GM23338 (cell line): ENCODE measurements around the gene OTOS. TPM values are rescaled to one million over a fixed set of nuclear protein-coding genes. Genes with fewer than 3 reads are reported as not detected.

Source experiments
- ATAC-seq: fragments of 200-7000 bp; cut with Tn5 transposase; 3 replicates; pipeline ENCODE4 v1.9.1; 2020
- DNase-seq: peaks from one replicate; pipeline ENCODE4 v3.0.0-alpha.2; 2015; ENCODE audit warnings: low spot score
- H2AFZ ChIP-seq: fragments of 200-600 bp; sonication (generic); 2 replicates; pipeline ENCODE4 v1.8.0; 2016; ENCODE audit warnings: antibody characterized with exemption, mild to moderate bottlenecking, moderate library complexity
- H3F3A ChIP-seq: fragments of 200-600 bp; sonication (generic); replicated peaks from 2 replicates; pipeline ENCODE4 v1.8.0; 2017; ENCODE audit warnings: antibody characterized with exemption, mixed run types, low read depth
- H3K27ac ChIP-seq: fragments of 200-600 bp; sonication (generic); 2 replicates; pipeline ENCODE4 v1.6.1; 2016; ENCODE audit warnings: low read depth
- H3K27me3 ChIP-seq: fragments of 200-600 bp; sonication (generic); 2 replicates; pipeline ENCODE4 v1.8.0; 2016; ENCODE audit warnings: mild to moderate bottlenecking, mixed run types, moderate library complexity; ENCODE audit not compliant: insufficient read depth
- H3K36me3 ChIP-seq: fragments of 200-600 bp; sonication (generic); 2 replicates; pipeline ENCODE4 v1.8.0; 2016; ENCODE audit warnings: mild to moderate bottlenecking; ENCODE audit not compliant: insufficient read depth
- H3K4me1 ChIP-seq: fragments of 200-600 bp; sonication (generic); 2 replicates; pipeline ENCODE4 v1.8.0; 2016; ENCODE audit warnings: mild to moderate bottlenecking, moderate library complexity; ENCODE audit not compliant: insufficient read depth
- H3K4me2 ChIP-seq: fragments of 200-600 bp; sonication (generic); 2 replicates; pipeline ENCODE4 v1.7.1; 2017; ENCODE audit warnings: mixed run types
- H3K4me3 ChIP-seq: fragments of 200-600 bp; sonication (generic); 2 replicates; pipeline ENCODE4 v1.6.1; 2016; ENCODE audit warnings: mixed run types
- H3K79me2 ChIP-seq: fragments of 200-600 bp; sonication (generic); replicated peaks from 2 replicates; pipeline ENCODE4 v1.8.0; 2017; ENCODE audit warnings: mild to moderate bottlenecking; ENCODE audit not compliant: insufficient read depth
- H3K9me2 ChIP-seq: fragments of 200-600 bp; sonication (generic); 2 replicates; pipeline ENCODE4 v1.8.0; 2017; ENCODE audit not compliant: insufficient read depth
- H4K20me1 ChIP-seq: fragments of 200-600 bp; sonication (generic); replicated peaks from 2 replicates; pipeline ENCODE4 v1.8.0; 2017; ENCODE audit warnings: mild to moderate bottlenecking; ENCODE audit not compliant: insufficient read depth
- H3K27ac Mint-ChIP-seq: 2 replicates; pipeline ENCODE4 v1.8.0; 2020; ENCODE audit warnings: inconsistent platforms, mild to moderate bottlenecking, moderate library complexity, mixed read lengths
- H3K27me3 Mint-ChIP-seq: 3 replicates; pipeline ENCODE4 v1.8.0; 2022; ENCODE audit warnings: low read depth, mild to moderate bottlenecking, moderate library complexity, mixed read lengths, inconsistent platforms; ENCODE audit not compliant: insufficient read depth, poor library complexity
- H3K36me3 Mint-ChIP-seq: 3 replicates; pipeline ENCODE4 v1.8.0; 2021; ENCODE audit warnings: low read depth, mild to moderate bottlenecking, inconsistent platforms, moderate library complexity, mixed read lengths
- H3K4me1 Mint-ChIP-seq: 3 replicates; pipeline ENCODE4 v1.8.0; 2020; ENCODE audit warnings: mild to moderate bottlenecking, inconsistent platforms, mixed read lengths
- H3K4me3 Mint-ChIP-seq: 3 replicates; pipeline ENCODE4 v1.8.0; 2021; ENCODE audit warnings: moderate library complexity, mild to moderate bottlenecking, inconsistent platforms, mixed read lengths
- H3K9me3 Mint-ChIP-seq: 3 replicates; pipeline ENCODE4 v1.8.0; 2020; ENCODE audit warnings: moderate library complexity, mild to moderate bottlenecking, inconsistent platforms, mixed read lengths
- CTCF ChIP-seq, 2 experiments: fragments of 200-600 bp in 1 of 2; sonication (generic) in 1 of 2; conservative IDR thresholded peaks; 2 replicates each; pipeline versions ENCODE4 v1.5.1 to v1.6.1; 2016 to 2017; ENCODE audit warnings: antibody characterized with exemption in 2 of 2, low read depth in 2 of 2, mild to moderate bottlenecking in 2 of 2, moderate library complexity in 1 of 2
- ETS1 ChIP-seq: IDR thresholded peaks from 2 replicates; pipeline ENCODE4 v1.6.1; 2016; ENCODE audit warnings: antibody characterized with exemption
- EZH2 ChIP-seq: fragments of 200-600 bp; sonication (generic); IDR thresholded peaks from one replicate; pipeline ENCODE4 v1.8.0; 2017; ENCODE audit warnings: antibody characterized with exemption, mild to moderate bottlenecking, low read depth; ENCODE audit not compliant: unreplicated experiment
- STAT1 ChIP-seq: IDR thresholded peaks from one replicate; pipeline ENCODE4 v1.6.1; 2016; ENCODE audit warnings: antibody characterized with exemption; ENCODE audit not compliant: unreplicated experiment
- ZNF114 ChIP-seq: fragments of 250-450 bp; sonication (Bioruptor Pico); IDR thresholded peaks from 2 replicates; pipeline ENCODE4 v1.5.0; 2020; ENCODE audit warnings: mild to moderate bottlenecking, moderate library complexity
- polyA plus RNA-seq: library from polyadenylated mRNA; unstranded; fragments of >200 nt; fragmentation: Nextera tagmentation; extraction: Ambion mirVana; gene quantifications from 2 replicates; pipeline ENCODE4 v1.2.1, GENCODE V29; 2016
- total RNA-seq: library from RNA; depleted of rRNA; stranded (reverse); fragments of >200 nt; shearing (Covaris generic); gene quantifications from 2 replicates; pipeline ENCODE4 v1.2.3, GENCODE V29; 2014
- TF ChIP-seq, protein P1 (sequence below): fragments of 250-450 bp; sonication (Bioruptor Pico); IDR thresholded peaks from 2 replicates; pipeline ENCODE4 v1.5.0; 2020; ENCODE audit warnings: mild to moderate bottlenecking, moderate library complexity

The OTOS gene
- total and polyA plus RNA-seq, 2 experiments from 2014 or later: 0.40 TPM; not detected in 1

- peak overlapping the region; percentile 81 for H3K4me2 ChIP-seq
- ATAC-seq (peak; percentile 93), DNase-seq (peak; percentile 76)
- peak overlapping the region; percentile 97 for H2AFZ ChIP-seq
- no peaks in the 10 kb centered on the region for H4K20me1 ChIP-seq
- Mint-ChIP-seq H3K9me3 (peaks cover 6% of the 10 kb centered on the region; the same call in 1 of the 3 replicates), H3K36me3 (no peaks in the 10 kb centered on the region), H3K27ac (no peak overlapping the region), H3K4me1 (peaks cover 11% of the 10 kb centered on the region), H3K4me3 (peak overlapping the region; percentile 75), H3K27me3 (peaks cover 10% of the 10 kb centered on the region)
- H3F3A ChIP-seq: no peaks in the 10 kb centered on the region
- TF ChIP-seq ETS1: no peak
- no peak for TF ChIP-seq CTCF (conservative IDR thresholded peaks at IDR 0.05; ENCODE audit: low read depth in 2 of 2)
- TF ChIP-seq STAT1: no peak
- TF ChIP-seq, protein P1, sequence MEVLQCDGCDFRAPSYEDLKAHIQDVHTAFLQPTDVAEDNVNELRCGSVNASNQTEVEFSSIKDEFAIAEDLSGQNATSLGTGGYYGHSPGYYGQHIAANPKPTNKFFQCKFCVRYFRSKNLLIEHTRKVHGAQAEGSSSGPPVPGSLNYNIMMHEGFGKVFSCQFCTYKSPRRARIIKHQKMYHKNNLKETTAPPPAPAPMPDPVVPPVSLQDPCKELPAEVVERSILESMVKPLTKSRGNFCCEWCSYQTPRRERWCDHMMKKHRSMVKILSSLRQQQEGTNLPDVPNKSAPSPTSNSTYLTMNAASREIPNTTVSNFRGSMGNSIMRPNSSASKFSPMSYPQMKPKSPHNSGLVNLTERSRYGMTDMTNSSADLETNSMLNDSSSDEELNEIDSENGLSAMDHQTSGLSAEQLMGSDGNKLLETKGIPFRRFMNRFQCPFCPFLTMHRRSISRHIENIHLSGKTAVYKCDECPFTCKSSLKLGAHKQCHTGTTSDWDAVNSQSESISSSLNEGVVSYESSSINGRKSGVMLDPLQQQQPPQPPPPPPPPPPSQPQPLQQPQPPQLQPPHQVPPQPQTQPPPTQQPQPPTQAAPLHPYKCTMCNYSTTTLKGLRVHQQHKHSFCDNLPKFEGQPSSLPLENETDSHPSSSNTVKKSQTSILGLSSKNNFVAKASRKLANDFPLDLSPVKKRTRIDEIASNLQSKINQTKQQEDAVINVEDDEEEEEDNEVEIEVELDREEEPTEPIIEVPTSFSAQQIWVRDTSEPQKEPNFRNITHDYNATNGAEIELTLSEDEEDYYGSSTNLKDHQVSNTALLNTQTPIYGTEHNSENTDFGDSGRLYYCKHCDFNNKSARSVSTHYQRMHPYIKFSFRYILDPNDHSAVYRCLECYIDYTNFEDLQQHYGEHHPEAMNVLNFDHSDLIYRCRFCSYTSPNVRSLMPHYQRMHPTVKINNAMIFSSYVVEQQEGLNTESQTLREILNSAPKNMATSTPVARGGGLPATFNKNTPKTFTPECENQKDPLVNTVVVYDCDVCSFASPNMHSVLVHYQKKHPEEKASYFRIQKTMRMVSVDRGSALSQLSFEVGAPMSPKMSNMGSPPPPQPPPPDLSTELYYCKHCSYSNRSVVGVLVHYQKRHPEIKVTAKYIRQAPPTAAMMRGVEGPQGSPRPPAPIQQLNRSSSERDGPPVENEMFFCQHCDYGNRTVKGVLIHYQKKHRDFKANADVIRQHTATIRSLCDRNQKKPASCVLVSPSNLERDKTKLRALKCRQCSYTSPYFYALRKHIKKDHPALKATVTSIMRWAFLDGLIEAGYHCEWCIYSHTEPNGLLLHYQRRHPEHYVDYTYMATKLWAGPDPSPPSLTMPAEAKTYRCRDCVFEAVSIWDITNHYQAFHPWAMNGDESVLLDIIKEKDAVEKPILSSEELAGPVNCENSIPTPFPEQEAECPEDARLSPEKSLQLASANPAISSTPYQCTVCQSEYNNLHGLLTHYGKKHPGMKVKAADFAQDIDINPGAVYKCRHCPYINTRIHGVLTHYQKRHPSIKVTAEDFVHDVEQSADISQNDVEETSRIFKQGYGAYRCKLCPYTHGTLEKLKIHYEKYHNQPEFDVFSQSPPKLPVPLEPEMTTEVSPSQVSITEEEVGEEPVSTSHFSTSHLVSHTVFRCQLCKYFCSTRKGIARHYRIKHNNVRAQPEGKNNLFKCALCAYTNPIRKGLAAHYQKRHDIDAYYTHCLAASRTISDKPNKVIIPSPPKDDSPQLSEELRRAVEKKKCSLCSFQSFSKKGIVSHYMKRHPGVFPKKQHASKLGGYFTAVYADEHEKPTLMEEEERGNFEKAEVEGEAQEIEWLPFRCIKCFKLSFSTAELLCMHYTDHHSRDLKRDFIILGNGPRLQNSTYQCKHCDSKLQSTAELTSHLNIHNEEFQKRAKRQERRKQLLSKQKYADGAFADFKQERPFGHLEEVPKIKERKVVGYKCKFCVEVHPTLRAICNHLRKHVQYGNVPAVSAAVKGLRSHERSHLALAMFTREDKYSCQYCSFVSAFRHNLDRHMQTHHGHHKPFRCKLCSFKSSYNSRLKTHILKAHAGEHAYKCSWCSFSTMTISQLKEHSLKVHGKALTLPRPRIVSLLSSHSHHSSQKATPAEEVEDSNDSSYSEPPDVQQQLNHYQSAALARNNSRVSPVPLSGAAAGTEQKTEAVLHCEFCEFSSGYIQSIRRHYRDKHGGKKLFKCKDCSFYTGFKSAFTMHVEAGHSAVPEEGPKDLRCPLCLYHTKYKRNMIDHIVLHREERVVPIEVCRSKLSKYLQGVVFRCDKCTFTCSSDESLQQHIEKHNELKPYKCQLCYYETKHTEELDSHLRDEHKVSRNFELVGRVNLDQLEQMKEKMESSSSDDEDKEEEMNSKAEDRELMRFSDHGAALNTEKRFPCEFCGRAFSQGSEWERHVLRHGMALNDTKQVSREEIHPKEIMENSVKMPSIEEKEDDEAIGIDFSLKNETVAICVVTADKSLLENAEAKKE: no peak
- no peak for TF ChIP-seq EZH2
- no peak for TF ChIP-seq ZNF114 (CRISPR knock-in tag)
- peaks cover 17% of the 10 kb centered on the region for H3K4me1 ChIP-seq
- H3K36me3 ChIP-seq: no peaks in the 10 kb centered on the region
- peak overlapping the region; percentile 63 for H3K4me3 ChIP-seq
- no peaks in the 10 kb centered on the region for H3K79me2 ChIP-seq
- peaks cover 17% of the 10 kb centered on the region for H3K27me3 ChIP-seq
- no peak overlapping the region for H3K27ac ChIP-seq
- H3K9me2 ChIP-seq: no peaks in the 10 kb centered on the region
Observed at GRCh38 chr2:240095556-240096523, 44.6 kb downstream of the OTOS start.
